ENCODE data around the gene MRPS25. TPM values are rescaled to one million over a fixed set of nuclear protein-coding genes. Genes with fewer than 3 reads are reported as not detected.

Gene MRPS25
- total RNA-seq, 4 donors from 2014 or later: 47.5 to 209 (median 117) TPM

DNA sequence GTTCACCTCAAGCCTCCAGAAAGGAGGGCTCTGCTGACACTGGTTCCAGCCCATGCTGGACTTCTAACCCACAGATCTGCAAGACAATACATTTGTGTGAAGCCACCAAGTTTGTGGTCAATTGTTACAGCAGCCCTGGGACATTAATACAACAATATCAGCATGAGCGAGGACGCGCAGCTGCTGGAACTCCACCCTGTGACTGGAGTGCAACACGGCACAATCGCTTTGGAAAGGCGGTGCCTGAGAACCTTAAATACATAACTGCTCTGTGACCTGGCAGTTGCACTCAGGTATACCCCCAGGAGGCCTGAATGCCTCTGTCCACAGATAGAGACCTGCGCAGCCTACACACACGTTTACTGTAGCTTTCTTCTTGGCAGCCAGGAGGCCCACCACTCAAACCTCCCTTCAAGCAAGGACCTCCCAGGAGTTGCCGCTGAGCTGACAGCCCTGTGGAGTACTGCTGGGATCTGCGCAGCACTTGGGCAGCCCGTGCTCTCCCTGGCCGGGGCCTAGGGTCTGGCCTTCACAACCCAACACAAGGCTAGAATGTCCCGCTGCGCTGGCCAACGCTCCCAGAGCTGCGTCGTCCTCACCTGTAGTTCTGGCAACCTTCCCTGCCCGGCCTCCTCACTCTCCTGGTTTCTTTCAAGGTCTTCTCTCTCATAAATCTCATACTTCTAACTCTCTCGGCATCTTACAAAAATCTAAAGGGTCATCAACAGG, 8.3 kb downstream of the MRPS25 start:
- no peak overlapping the region for H3K27ac ChIP-seq
- intact Hi-C loops (cut with DNase I; ENCODE audit: low total_unique reads): no loop called here
- 98 to 100% methylated on average over 3 to 19 of the region's 19 CpGs for WGBS, 2 donors (ENCODE audit: low coverage in 1 of 2)
- TF ChIP-seq, protein P1, sequence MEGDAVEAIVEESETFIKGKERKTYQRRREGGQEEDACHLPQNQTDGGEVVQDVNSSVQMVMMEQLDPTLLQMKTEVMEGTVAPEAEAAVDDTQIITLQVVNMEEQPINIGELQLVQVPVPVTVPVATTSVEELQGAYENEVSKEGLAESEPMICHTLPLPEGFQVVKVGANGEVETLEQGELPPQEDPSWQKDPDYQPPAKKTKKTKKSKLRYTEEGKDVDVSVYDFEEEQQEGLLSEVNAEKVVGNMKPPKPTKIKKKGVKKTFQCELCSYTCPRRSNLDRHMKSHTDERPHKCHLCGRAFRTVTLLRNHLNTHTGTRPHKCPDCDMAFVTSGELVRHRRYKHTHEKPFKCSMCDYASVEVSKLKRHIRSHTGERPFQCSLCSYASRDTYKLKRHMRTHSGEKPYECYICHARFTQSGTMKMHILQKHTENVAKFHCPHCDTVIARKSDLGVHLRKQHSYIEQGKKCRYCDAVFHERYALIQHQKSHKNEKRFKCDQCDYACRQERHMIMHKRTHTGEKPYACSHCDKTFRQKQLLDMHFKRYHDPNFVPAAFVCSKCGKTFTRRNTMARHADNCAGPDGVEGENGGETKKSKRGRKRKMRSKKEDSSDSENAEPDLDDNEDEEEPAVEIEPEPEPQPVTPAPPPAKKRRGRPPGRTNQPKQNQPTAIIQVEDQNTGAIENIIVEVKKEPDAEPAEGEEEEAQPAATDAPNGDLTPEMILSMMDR (IDR thresholded peaks at IDR 0.05): no peak
- no peak for TF ChIP-seq POLR2AphosphoS5 (IDR thresholded peaks at IDR 0.05)
- TF ChIP-seq EP300 (IDR thresholded peaks at IDR 0.05; ENCODE audit: low read depth): no peak
- TF ChIP-seq POLR2A (IDR thresholded peaks at IDR 0.05): no peak
- no peak overlapping the region for H3K4me3 ChIP-seq
- no peaks in the 10 kb centered on the region for H3K4me1 ChIP-seq
- H3K27me3 ChIP-seq: no peaks in the 10 kb centered on the region
- peaks cover 0 to 18% (median 6%) of the 10 kb centered on the region in 4 donors for H3K36me3 ChIP-seq
- no peak for DNase-seq
- H3K9me3 ChIP-seq: no peaks in the 10 kb centered on the region
- in situ Hi-C loops (cut with MboI; ENCODE audit: low pct_ligation_motif_present in 1 of 4, low pct_unique_long_range_greater_than_20kb in 1 of 4, low sequenced_read_pairs in 3 of 4): loop anchor here in 2 of 4 donors (25.0 kb wide), 1 partner anchor 395 kb away; the partner anchor contains the start of gene CCDC174 (in 2 of the 2)

- Histone ChIP-seq H3K4me3 (no peak overlapping the region), H3K36me3 (peaks cover 0 to 20% (median 6%) of the 10 kb centered on the region in 4 donors), H3K27ac (no peak overlapping the region), H3K4me1 (no peaks in the 10 kb centered on the region), H3K27me3 (no peaks in the 10 kb centered on the region), H3K9me3 (no peaks in the 10 kb centered on the region)
- no peak for TF ChIP-seq POLR2A (IDR thresholded peaks at IDR 0.05)
- no peak for TF ChIP-seq EP300 (IDR thresholded peaks at IDR 0.05; ENCODE audit: low read depth)
- TF ChIP-seq, protein P1 (IDR thresholded peaks at IDR 0.05): no peak
- no peak for TF ChIP-seq POLR2AphosphoS5 (IDR thresholded peaks at IDR 0.05)
- WGBS, 2 donors (ENCODE audit: low coverage in 1 of 2): 64 to 81% methylated on average over 3 to 8 of the region's 8 CpGs
- intact Hi-C loops (cut with DNase I; ENCODE audit: low total_unique reads): no loop called here
- in situ Hi-C loops (cut with MboI; ENCODE audit: low pct_ligation_motif_present in 1 of 4, low pct_unique_long_range_greater_than_20kb in 1 of 4, low sequenced_read_pairs in 3 of 4): loop anchor here in 2 of 4 donors (25.0 kb wide), 1 partner anchor 393 kb away; the partner anchor contains the start of gene CCDC174 (in 2 of the 2)
- peak; percentile 17 for DNase-seq
Measured at GRCh38 chr3:15055019-15055557, 10.0 kb downstream of the MRPS25 start.

DNA sequence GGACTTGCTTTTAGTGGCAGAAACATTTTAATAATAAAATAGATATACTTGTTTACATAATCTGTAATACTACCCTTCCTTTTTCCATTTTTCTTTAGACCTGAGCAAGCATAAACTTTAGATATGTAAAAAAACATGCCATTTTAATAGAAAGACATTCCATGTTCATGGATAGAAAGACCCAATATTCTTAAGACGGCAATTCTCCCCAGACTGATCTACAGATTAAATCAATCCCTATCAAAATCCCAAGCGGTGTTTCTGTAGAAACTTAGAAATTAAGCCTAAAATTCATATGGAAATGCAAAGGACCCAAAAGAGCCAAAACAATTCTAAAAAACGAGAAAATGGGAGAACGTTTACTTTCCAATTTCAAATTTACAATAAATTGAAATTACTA, 11.6 kb downstream of the MRPS25 start:
- Histone ChIP-seq H3K27me3 (no peaks in the 10 kb centered on the region), H3K27ac (no peak overlapping the region), H3K4me1 (no peaks in the 10 kb centered on the region), H3K9me3 (no peaks in the 10 kb centered on the region), H3K4me3 (no peak overlapping the region), H3K36me3 (peaks cover 0 to 23% (median 9%) of the 10 kb centered on the region in 4 donors)
- WGBS, 2 donors (ENCODE audit: low coverage in 1 of 2): 91 to 92% methylated on average over 3 to 4 of the region's 4 CpGs
- intact Hi-C loops (cut with DNase I; ENCODE audit: low total_unique reads): no loop called here
- in situ Hi-C loops (cut with MboI; ENCODE audit: low pct_ligation_motif_present in 1 of 4, low pct_unique_long_range_greater_than_20kb in 1 of 4, low sequenced_read_pairs in 3 of 4): loop anchor here in 2 of 4 donors (25.0 kb wide), 1 partner anchor 391 kb away; the partner anchor contains the start of gene CCDC174 (in 2 of the 2)
- no peak for TF ChIP-seq EP300 (IDR thresholded peaks at IDR 0.05; ENCODE audit: low read depth)
- TF ChIP-seq POLR2A (IDR thresholded peaks at IDR 0.05): no peak
- TF ChIP-seq, protein P1 (IDR thresholded peaks at IDR 0.05): no peak
- no peak for DNase-seq
